SU-DHL-6 (cell line): ENCODE data around the gene CDH23.
"Not testable (repeated sequence)": the region's sequence is repeated elsewhere in the genome, so short reads cannot be mapped to it uniquely, and the experiment has no call there.

Experiments used
- H2AFZ ChIP-seq: fragments of 200-600 bp; sonication (generic); 2 replicates; pipeline ENCODE4 v1.6.1; 2014; ENCODE audit warnings: low read depth, mild to moderate bottlenecking, moderate library complexity, mixed read lengths, antibody characterized with exemption, low read length; ENCODE audit not compliant: severe bottlenecking
- H3F3A ChIP-seq: fragments of 200-600 bp; shearing (Covaris generic); 2 replicates; pipeline ENCODE4 v1.6.0; 2016; ENCODE audit warnings: antibody characterized with exemption, mild to moderate bottlenecking; ENCODE audit not compliant: insufficient read depth
- H3K27ac ChIP-seq: fragments of 200-600 bp; sonication (generic); 2 replicates; pipeline ENCODE4 v1.5.1; 2016; ENCODE audit warnings: low read depth, mild to moderate bottlenecking, low read length, moderate library complexity, mixed read lengths
- H3K27me3 ChIP-seq: fragments of 200-600 bp; sonication (generic), shearing (Covaris generic); 2 replicates; pipeline ENCODE4 v1.6.0; 2014; ENCODE audit warnings: mild to moderate bottlenecking, low read length
- H3K36me3 ChIP-seq: fragments of 200-600 bp; sonication (generic); 2 replicates; pipeline ENCODE4 v1.6.1; 2014; ENCODE audit warnings: mild to moderate bottlenecking, low read length, mixed read lengths
- H3K4me2 ChIP-seq: fragments of 300-600, 200-600 bp; shearing (Covaris generic), sonication (generic); 2 replicates; pipeline ENCODE4 v1.6.0; 2014; ENCODE audit warnings: low read length, low read depth, mild to moderate bottlenecking; ENCODE audit not compliant: poor library complexity, severe bottlenecking
- H3K4me3 ChIP-seq: fragments of 200-600 bp; sonication (generic); 2 replicates; pipeline ENCODE4 v1.5.1; 2014; ENCODE audit warnings: antibody characterized with exemption, low read length, mild to moderate bottlenecking, mixed read lengths; ENCODE audit not compliant: insufficient read depth, poor library complexity, severe bottlenecking
- H3K79me2 ChIP-seq: fragments of 200-600 bp; sonication (generic); 2 replicates; pipeline ENCODE4 v1.6.1; 2014; ENCODE audit warnings: mild to moderate bottlenecking, low read length, moderate library complexity; ENCODE audit not compliant: insufficient read depth
- H3K9ac ChIP-seq: fragments of 200-600 bp; sonication (generic); 2 replicates; pipeline ENCODE4 v1.7.0; 2014; ENCODE audit warnings: mild to moderate bottlenecking, low read length
- H3K9me2 ChIP-seq: fragments of 200-600 bp; sonication (generic); replicated peaks from 2 replicates; pipeline ENCODE4 v1.6.1; 2014; ENCODE audit warnings: low read length; ENCODE audit not compliant: insufficient read depth
- H3K9me3 ChIP-seq: fragments of 200-600 bp; sonication (generic); 2 replicates; pipeline ENCODE4 v1.6.1; 2014; ENCODE audit warnings: low read length, mixed read lengths; ENCODE audit not compliant: insufficient read depth
- H4K20me1 ChIP-seq: fragments of 200-600 bp; sonication (generic); 2 replicates; pipeline ENCODE4 v1.6.1; 2014; ENCODE audit warnings: low read depth, mild to moderate bottlenecking, antibody characterized with exemption, low read length, moderate library complexity, mixed read lengths
- EZH2phosphoT487 ChIP-seq: fragments of 200-600 bp; sonication (generic), shearing (Covaris generic); conservative IDR thresholded peaks from 2 replicates; pipeline ENCODE4 v1.6.1; 2018; ENCODE audit warnings: mild to moderate bottlenecking, antibody characterized with exemption, low read length, moderate library complexity, mixed read lengths
- TF ChIP-seq, protein P1 (sequence below): fragments of 200-600 bp; sonication (generic); IDR thresholded peaks from one replicate; pipeline ENCODE4 v1.5.1; 2017; ENCODE audit warnings: antibody characterized with exemption, mild to moderate bottlenecking, low read length, moderate library complexity; ENCODE audit not compliant: insufficient read depth, poor library complexity, severe bottlenecking

CDH23 gene

DNA sequence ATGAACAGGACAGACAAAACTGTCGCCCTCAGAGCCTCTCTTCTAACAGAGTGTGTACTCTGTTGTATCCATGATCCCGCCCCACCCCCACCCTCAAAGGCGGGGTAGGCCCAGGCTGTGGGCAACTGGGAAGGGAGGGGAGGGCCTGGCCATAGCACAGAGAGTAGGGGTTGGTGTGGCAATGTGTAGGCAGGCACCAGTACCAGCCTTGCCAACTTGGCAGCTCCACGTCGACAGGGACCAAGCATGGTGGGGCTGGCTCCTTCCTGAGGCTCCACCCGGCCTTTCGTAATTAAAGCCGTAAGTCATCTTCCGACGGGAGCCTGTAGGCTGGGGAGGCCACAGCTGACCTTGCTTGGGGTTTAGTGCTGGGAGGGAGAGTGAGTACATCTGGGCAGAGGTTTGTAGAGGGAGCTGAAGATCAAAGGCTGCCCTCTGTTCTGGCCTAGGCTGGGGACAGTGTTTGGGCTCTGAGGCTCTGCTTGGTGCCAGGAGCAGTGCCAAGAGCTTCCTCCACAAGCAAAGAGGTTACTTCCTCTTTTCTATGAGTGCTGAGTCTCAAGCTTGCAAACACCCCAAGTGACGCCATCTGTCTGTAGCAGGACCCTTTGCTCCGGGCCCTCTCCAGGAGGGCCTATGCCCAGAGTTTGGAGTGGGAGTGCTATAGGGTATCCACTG lies 201.2 kb downstream of the CDH23 start:
- Histone ChIP-seq H3K36me3 (no peaks in the 10 kb centered on the region), H3K9me2 (no peaks in the 10 kb centered on the region), H3F3A (no peaks in the 10 kb centered on the region), H3K9ac (no peak overlapping the region), H2AFZ (no peak overlapping the region), H3K79me2 (no peaks in the 10 kb centered on the region), H3K4me3 (no peak overlapping the region), H3K4me2 (no peak overlapping the region), H3K27me3 (no peaks in the 10 kb centered on the region), H4K20me1 (no peaks in the 10 kb centered on the region), H3K9me3 (no peaks in the 10 kb centered on the region), H3K27ac (no peak overlapping the region)
- no peak for TF ChIP-seq EZH2phosphoT487
- TF ChIP-seq, protein P1, sequence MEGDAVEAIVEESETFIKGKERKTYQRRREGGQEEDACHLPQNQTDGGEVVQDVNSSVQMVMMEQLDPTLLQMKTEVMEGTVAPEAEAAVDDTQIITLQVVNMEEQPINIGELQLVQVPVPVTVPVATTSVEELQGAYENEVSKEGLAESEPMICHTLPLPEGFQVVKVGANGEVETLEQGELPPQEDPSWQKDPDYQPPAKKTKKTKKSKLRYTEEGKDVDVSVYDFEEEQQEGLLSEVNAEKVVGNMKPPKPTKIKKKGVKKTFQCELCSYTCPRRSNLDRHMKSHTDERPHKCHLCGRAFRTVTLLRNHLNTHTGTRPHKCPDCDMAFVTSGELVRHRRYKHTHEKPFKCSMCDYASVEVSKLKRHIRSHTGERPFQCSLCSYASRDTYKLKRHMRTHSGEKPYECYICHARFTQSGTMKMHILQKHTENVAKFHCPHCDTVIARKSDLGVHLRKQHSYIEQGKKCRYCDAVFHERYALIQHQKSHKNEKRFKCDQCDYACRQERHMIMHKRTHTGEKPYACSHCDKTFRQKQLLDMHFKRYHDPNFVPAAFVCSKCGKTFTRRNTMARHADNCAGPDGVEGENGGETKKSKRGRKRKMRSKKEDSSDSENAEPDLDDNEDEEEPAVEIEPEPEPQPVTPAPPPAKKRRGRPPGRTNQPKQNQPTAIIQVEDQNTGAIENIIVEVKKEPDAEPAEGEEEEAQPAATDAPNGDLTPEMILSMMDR = no peak

DNA sequence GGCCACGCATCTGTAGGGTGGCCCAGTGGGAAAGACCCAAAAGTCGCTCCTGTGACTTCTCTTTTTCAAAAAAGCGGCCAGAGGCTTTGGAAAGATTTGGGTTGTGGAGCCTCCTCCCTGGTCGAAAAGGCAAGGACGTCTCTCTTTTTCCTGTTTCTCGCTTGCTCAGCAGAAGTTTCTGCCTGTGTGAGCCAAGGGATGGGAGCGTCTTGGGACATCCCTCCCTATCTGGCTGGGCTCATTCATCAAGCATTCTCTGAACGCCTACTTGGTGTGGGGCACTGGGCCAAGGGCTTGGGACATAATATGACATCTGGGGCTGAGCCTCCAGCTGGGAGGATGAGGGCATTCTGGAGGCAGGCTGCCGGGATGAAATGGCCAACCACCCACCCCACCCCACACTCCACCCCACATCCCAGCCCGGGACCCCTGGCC lies 201.9 kb downstream of the CDH23 start:
- no peaks in the 10 kb centered on the region for H3K36me3 ChIP-seq
- no peak overlapping the region for H3K4me2 ChIP-seq
- H3K27me3 ChIP-seq = no peaks in the 10 kb centered on the region
- TF ChIP-seq, protein P1 = no peak
- no peak for TF ChIP-seq EZH2phosphoT487
- H4K20me1 ChIP-seq = no peaks in the 10 kb centered on the region
- H3K79me2 ChIP-seq = no peaks in the 10 kb centered on the region
- no peak overlapping the region for H3K27ac ChIP-seq
- H3F3A ChIP-seq = no peaks in the 10 kb centered on the region
- H2AFZ ChIP-seq = no peak overlapping the region
- no peak overlapping the region for H3K4me3 ChIP-seq
- H3K9ac ChIP-seq = no peak overlapping the region
- no peaks in the 10 kb centered on the region for H3K9me3 ChIP-seq
- no peaks in the 10 kb centered on the region for H3K9me2 ChIP-seq

DNA sequence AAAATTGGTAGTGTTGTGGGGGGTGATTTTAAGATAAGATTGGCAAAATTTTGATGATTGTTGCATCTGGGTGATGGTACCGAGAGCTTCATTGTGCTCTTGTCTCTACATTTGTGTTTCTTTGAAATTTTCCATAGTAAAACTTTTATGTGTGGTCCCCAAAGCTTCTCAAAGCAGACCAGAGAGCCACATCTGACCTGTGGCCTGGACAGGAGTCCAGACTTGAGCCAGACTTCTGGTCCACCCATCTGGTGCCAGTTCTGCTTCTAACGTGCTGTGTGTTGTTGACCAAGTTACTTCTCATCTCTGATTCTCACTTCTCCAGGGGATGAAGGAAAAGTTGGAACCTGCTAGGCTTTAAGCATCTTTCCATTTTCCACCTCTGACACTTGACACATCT lies 202.8 kb downstream of the CDH23 start:
- no peak overlapping the region for H3K27ac ChIP-seq
- TF ChIP-seq, protein P1 = no peak
- no peak for TF ChIP-seq EZH2phosphoT487
- H4K20me1 ChIP-seq = no peaks in the 10 kb centered on the region
- no peaks in the 10 kb centered on the region for H3K79me2 ChIP-seq
- H3K4me2 ChIP-seq = no peak overlapping the region
- H3K9me2 ChIP-seq = no peaks in the 10 kb centered on the region
- H3K9me3 ChIP-seq = no peaks in the 10 kb centered on the region
- no peaks in the 10 kb centered on the region for H3F3A ChIP-seq
- H2AFZ ChIP-seq = no peak overlapping the region
- no peaks in the 10 kb centered on the region for H3K27me3 ChIP-seq
- H3K4me3 ChIP-seq = no peak overlapping the region
- H3K36me3 ChIP-seq = no peaks in the 10 kb centered on the region
- H3K9ac ChIP-seq = no peak overlapping the region

DNA sequence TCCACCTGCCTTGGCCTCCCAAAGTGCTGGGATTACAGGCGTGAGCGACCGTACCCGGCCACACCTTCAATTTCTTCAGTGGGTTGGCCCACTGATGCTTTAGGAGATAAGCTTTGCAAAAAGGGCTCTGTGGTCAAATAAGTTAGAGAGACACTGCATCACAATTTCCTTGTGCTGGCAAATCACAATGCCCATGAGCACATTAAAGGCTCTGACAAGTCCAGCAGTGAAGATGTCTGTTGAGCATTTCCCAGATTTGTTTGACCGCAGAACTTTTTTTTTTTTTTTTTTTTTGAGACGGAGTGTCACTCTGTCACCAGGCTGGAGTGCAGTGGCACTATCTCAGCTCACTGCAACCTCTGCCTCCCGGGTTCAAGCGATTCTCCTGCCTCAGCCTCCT lies 203.5 kb downstream of the CDH23 start:
- H3K36me3 ChIP-seq, H3K9me2 ChIP-seq, H2AFZ ChIP-seq, H3K4me2 ChIP-seq, H3K27ac ChIP-seq, H3K9ac ChIP-seq, H4K20me1 ChIP-seq, H3F3A ChIP-seq, H3K9me3 ChIP-seq, H3K27me3 ChIP-seq, H3K79me2 ChIP-seq, H3K4me3 ChIP-seq: not testable (repeated sequence)
